GM12872 (cell line): ENCODE data around the gene KCNJ16.

Source experiments
- CTCF ChIP-seq: IDR thresholded peaks from 3 replicates; pipeline ENCODE4 v1.5.1; 2011; ENCODE audit warnings: low read depth, mild to moderate bottlenecking, low read length, moderate library complexity; ENCODE audit not compliant: insufficient read depth

KCNJ16 gene

GRCh38 chr17:70171159-70171558, 96.1 kb downstream of the KCNJ16 start:
- TF ChIP-seq CTCF, result no peak

GRCh38 chr17:70172449-70172848, 97.4 kb downstream of the KCNJ16 start:
- TF ChIP-seq CTCF, result no peak

GRCh38 chr17:70172923-70173322, 97.9 kb downstream of the KCNJ16 start:
- TF ChIP-seq CTCF, result no peak

- no peak for TF ChIP-seq CTCF
Observed at GRCh38 chr17:70173681-70174080, 98.7 kb downstream of the KCNJ16 start.

GRCh38 chr17:70181376-70181775, 106.4 kb downstream of the KCNJ16 start:
- no peak for TF ChIP-seq CTCF

GRCh38 chr17:70181866-70182265, 106.8 kb downstream of the KCNJ16 start:
- no peak for TF ChIP-seq CTCF

GRCh38 chr17:70183508-70183907, 108.5 kb downstream of the KCNJ16 start:
- no peak for TF ChIP-seq CTCF

GRCh38 chr17:70184207-70184606, 109.2 kb downstream of the KCNJ16 start:
- TF ChIP-seq CTCF, result no peak
